Erythroblast (primary cell): ENCODE data around the gene ATF3.

Experiments used
- GATA1 ChIP-seq: IDR thresholded peaks from 2 replicates; pipeline ENCODE4 v1.6.1; 2011; ENCODE audit warnings: low read depth, mild to moderate bottlenecking, control low read depth, low read length, moderate library complexity
- POLR2A ChIP-seq: IDR thresholded peaks from 2 replicates; pipeline ENCODE4 v1.6.1; 2011; ENCODE audit warnings: mild to moderate bottlenecking, low read length

- TF ChIP-seq POLR2A (no peak), GATA1 (no peak)
These were observed 2.0 kb downstream of the ATF3 start for GRCh38 chr1:212610575-212610967.
